T-helper 17 cell (primary cell): ENCODE measurements around the gene LIMS2. TPM values are rescaled to one million over a fixed set of nuclear protein-coding genes. Genes with fewer than 3 reads are reported as not detected.
A peak's percentile ranks its signal among the peaks of the same experiment; 100 is the strongest.

Source experiments
- ATAC-seq: fragments of 150-1000 bp; cut with Tn5 transposase; 2 replicates; pipeline ENCODE4 v1.10.0; 2021; ENCODE audit warnings: mild to moderate bottlenecking, moderate library complexity
- DNase-seq, 3 donors: peaks; one replicate each; pipeline versions ENCODE4 v3.0.0 to v3.0.0-alpha.2; 2020 to 2021
- H3K9me3 ChIP-seq: one replicate; pipeline ENCODE4 v1.7.0; 2013; ENCODE audit warnings: low read length, mild to moderate bottlenecking; ENCODE audit not compliant: control insufficient read depth, poor library complexity, severe bottlenecking
- H3K27ac Mint-ChIP-seq: one replicate; pipeline ENCODE4 v1.8.0; 2022; ENCODE audit warnings: mild to moderate bottlenecking, moderate library complexity, mixed read lengths
- H3K27me3 Mint-ChIP-seq: one replicate; pipeline ENCODE4 v1.8.0; 2022; ENCODE audit warnings: mixed read lengths
- H3K36me3 Mint-ChIP-seq: one replicate; pipeline ENCODE4 v1.8.0; 2022; ENCODE audit warnings: low read depth, mixed read lengths
- H3K4me1 Mint-ChIP-seq: one replicate; pipeline ENCODE4 v1.8.0; 2022; ENCODE audit warnings: mild to moderate bottlenecking, mixed read lengths
- H3K4me3 Mint-ChIP-seq: one replicate; pipeline ENCODE4 v1.8.0; 2022; ENCODE audit warnings: mild to moderate bottlenecking, moderate library complexity, mixed read lengths
- total RNA-seq, 4 donors: library from RNA in 2 of 4; stranded (reverse) in 2 of 4; gene quantifications; one replicate each; pipeline ENCODE4 v1.2.3 and lab custom pipeline; 2022 to 2026

The LIMS2 gene
- total RNA-seq, 2 donors from 2014 or later, result 2.9 to 7.7 TPM

DNA sequence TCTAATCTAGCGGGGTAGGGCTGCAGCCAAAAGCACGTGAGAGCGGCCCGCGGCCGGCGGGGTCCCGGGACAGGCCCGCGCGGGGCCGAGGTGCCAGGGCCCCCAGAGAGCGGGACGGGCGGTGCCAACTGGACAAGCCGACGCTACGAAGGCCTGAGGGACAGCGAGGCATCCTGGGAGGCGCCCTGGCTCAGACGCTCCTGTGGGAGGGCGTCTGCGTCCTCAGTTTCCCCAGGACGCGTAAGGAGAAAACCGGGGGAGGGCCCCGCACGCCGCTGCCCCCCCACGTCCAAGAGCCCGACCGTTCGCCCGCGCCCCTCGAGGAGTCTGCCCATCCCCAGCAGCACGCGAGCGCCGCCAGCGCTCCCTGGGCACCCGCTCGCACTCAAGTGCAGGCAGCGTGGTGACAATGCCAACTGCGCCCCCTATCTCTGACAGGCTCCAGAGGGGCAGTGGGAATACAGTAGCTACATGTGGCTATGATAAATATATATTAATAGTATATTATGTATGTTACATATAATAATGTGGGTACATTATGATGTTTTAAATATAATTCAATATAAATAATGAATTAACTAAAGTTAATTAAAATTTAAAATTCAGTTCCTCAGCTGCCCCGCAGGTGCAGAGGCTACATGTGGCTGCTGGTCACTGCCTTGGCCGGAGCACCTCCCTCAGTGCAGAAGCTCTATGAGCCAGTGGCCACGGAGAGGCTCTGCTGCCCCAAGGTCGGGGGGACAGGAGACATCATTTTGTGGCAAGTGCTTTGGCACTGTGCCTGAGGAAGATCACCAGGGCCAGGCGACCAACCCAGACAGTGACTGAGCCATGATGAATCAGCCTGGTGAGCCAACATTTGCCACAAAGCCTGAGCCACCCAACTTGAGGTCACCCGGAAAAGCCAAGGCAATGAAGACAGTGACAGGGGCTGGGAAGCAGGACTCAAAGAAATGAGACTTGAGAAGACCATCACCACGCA is 20.5 kb upstream of the LIMS2 start:
- Mint-ChIP-seq H3K27me3 (peaks cover 10% of the 10 kb centered on the region), H3K36me3 (peaks cover 8% of the 10 kb centered on the region), H3K27ac (no peak overlapping the region), H3K4me1 (peaks cover 7% of the 10 kb centered on the region), H3K4me3 (no peak overlapping the region)
- ATAC-seq (peak; percentile 65), DNase-seq (no peak)
- H3K9me3 ChIP-seq, result no peaks in the 10 kb centered on the region

DNA sequence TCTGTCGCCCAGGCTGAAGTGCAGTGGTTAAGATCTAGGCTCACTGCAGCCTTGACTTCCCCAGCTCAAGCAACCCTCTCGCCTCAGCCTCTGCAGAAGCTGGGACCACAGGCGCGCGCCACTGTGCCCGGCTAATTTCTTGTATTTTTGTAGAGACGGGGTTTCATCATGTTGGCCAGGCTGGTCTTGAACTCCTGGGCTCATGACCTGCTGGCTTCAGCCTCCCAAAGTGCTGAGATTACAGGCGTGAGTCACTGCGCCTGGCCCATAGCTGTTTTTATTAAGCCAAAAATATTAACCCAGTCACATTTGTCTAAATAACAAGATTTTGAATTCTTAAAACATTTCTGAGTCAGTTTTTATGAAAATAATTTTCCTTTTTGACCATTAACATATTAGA is 19.7 kb upstream of the LIMS2 start:
- Mint-ChIP-seq H3K36me3 (peaks cover 8% of the 10 kb centered on the region), H3K4me1 (no peaks in the 10 kb centered on the region), H3K4me3 (no peak overlapping the region), H3K27me3 (peaks cover 10% of the 10 kb centered on the region), H3K27ac (no peak overlapping the region)
- H3K9me3 ChIP-seq, result no peaks in the 10 kb centered on the region
- DNase-seq (no peak), ATAC-seq (no peak)

DNA sequence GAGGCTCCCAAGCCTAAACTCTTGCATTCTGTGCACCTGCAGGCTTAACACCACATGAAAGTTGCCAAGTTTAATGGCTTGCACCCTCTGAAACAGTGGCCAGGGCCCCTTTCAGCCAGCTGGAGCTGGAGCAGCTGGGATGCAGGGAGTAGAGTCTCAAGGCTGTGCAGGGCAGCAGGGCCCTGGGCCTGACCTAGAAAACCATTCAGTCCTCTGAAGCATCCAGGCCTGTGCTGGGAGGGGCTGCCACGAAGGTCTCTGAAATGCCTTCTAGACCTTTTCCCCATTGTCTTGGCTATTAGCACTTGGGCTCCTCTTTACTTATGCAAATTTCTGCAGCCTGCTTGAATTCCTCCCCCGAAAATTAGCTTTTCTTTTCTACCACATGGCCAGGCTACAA is 15.4 kb upstream of the LIMS2 start:
- no peak for DNase-seq
- no peak overlapping the region for H3K4me3 Mint-ChIP-seq
- ATAC-seq, result no peak
- H3K27me3 Mint-ChIP-seq, result peaks cover 7% of the 10 kb centered on the region
- H3K9me3 ChIP-seq, result no peaks in the 10 kb centered on the region
- no peak overlapping the region for H3K27ac Mint-ChIP-seq
- no peaks in the 10 kb centered on the region for H3K4me1 Mint-ChIP-seq
- H3K36me3 Mint-ChIP-seq, result no peaks in the 10 kb centered on the region

DNA sequence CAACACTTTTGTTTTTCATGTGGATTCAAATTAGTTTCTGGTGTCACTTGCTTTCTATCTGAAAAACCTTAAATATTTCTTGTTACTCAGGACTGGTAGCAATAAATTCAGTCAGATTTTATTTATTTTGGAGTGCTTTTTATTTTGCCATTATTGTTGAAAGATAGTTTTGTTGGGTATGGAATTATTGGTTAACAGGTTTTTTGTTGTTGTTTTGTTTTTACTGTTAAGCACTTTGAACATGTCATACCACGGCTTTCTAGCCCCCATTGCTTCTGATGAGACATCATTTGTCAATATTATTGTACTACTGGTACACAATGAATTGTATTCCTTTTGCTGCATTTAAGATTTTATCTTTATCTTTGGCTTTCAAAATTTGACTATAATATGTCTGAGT is 13.1 kb upstream of the LIMS2 start:
- no peak for ATAC-seq
- Mint-ChIP-seq H3K36me3 (no peaks in the 10 kb centered on the region), H3K27me3 (peaks cover 19% of the 10 kb centered on the region), H3K4me1 (no peaks in the 10 kb centered on the region), H3K27ac (no peak overlapping the region), H3K4me3 (no peak overlapping the region)
- no peak for DNase-seq
- H3K9me3 ChIP-seq, result no peaks in the 10 kb centered on the region

DNA sequence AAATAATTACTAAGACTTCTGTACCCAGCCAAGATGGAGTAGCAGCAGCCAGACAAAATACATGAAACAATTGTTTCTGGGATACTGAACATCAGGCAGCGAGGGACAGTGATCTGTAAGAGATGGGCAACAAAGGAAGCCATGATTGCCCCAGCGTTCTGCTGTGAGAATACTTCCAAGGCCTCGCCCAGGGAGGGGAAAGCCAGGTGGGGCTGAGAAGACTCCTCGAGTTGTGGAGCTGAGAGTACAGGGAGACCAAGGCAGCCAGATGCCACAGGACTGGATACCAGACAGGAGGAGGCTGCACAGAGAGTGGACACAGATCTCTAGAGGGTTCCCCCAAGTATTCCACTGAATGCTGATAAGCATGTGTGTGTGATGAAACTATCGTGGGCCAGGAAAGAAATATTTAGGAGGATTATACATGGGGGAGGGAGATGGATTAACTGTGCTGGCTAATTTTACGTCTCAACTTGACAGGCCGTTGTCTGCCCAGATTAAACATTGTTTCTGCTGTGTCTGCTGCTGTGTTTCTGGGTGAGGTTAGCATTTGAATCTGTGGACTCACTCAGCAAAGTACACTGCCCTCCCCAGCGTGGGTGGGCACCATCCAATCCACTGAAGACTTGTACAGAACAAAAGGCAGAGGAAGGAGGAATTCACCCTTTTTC is 10.2 kb upstream of the LIMS2 start:
- H3K27me3 Mint-ChIP-seq, result peaks cover 25% of the 10 kb centered on the region
- no peaks in the 10 kb centered on the region for H3K4me1 Mint-ChIP-seq
- no peak overlapping the region for H3K27ac Mint-ChIP-seq
- H3K36me3 Mint-ChIP-seq, result no peaks in the 10 kb centered on the region
- no peak for ATAC-seq
- DNase-seq, result no peak
- H3K9me3 ChIP-seq, result no peaks in the 10 kb centered on the region
- no peak overlapping the region for H3K4me3 Mint-ChIP-seq

DNA sequence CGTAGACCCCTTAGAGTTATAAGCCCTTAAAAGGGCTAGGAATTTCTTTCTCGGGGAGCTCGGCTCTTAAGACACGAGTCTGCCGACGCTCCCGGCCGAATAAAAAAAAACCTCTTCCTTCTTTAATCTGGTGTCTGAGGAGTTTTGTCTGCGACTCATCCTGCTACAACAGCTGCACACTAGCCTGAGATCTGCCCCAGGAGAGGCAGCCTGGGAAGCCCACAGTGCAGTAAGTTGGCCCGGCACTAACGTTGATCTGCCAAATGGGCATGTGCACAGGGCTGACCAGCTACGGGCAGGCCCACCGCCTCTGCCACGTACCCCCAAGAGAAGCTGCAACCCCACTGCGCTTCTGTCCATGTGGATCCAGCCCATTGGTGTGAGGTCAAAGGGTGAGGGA is 8.4 kb upstream of the LIMS2 start:
- Mint-ChIP-seq H3K4me1 (no peaks in the 10 kb centered on the region), H3K4me3 (no peak overlapping the region), H3K36me3 (peaks cover 2% of the 10 kb centered on the region), H3K27ac (no peak overlapping the region), H3K27me3 (peaks cover 29% of the 10 kb centered on the region)
- H3K9me3 ChIP-seq, result no peaks in the 10 kb centered on the region
- ATAC-seq (no peak), DNase-seq (no peak)

DNA sequence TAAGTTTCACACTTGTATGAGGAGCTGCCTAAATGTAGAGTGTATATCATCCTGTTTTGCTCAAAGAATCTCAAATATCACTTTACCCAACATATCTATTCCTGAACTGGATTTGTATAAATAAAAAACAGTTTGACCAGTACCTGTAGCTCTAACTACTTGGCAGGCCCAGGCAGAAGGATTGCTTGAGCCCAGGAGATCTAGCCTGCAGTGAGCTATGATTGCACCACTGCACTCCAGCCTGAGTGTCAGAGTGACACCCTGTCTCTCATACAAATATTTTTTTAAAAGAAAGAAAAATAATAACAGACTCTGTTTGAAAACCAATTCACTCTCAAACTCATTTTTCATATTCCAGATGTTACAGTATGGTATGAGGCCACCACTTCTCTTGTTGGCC is 7.7 kb upstream of the LIMS2 start:
- ATAC-seq (no peak), DNase-seq (no peak)
- no peak overlapping the region for H3K27ac Mint-ChIP-seq
- H3K36me3 Mint-ChIP-seq, result peaks cover 6% of the 10 kb centered on the region
- H3K4me3 Mint-ChIP-seq, result no peak overlapping the region
- H3K9me3 ChIP-seq, result no peaks in the 10 kb centered on the region
- H3K27me3 Mint-ChIP-seq, result peaks cover 36% of the 10 kb centered on the region
- H3K4me1 Mint-ChIP-seq, result no peaks in the 10 kb centered on the region

DNA sequence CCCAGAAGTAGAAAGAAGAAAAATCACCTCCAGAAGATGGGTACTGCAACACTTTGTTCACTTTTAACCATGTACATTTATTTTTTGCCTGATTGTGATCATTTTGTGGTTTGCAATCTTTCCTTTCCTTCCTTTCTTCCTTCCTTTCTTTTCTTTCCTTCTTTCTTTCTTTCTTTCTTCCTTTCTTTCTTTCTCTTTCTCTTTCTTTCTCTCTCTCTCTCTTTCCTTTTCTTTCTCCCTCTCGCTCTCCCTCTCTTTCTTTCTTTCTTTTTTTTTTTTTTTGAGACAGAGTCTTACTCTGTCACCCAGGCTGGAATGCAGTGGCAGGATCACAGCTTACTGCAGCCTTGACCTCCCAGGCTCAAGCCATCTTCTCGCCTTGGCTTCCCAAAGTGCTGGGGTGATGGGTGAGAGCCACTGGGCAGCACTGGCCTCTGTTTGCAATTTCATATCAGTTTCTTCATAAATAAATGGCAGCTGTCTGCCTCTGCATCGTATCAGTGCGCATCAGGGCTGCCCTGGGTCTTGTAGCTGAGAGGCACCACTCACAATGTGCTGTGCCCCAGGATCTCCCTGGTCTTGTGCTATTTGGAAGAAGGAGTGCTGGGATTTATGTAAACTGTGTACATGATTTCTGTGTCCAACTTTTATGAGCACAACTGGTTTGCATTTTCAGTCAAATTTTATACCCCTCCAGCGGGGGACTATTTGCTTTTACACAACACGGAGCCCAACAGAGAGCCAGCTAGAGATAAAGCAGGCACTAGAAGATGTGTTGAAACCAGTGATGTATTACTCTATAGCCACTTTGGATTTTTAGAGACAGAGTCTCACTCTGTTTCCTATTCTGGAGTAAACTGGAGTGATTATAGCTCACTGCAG is 6.9 kb upstream of the LIMS2 start:
- H3K4me3 Mint-ChIP-seq, result no peak overlapping the region

DNA sequence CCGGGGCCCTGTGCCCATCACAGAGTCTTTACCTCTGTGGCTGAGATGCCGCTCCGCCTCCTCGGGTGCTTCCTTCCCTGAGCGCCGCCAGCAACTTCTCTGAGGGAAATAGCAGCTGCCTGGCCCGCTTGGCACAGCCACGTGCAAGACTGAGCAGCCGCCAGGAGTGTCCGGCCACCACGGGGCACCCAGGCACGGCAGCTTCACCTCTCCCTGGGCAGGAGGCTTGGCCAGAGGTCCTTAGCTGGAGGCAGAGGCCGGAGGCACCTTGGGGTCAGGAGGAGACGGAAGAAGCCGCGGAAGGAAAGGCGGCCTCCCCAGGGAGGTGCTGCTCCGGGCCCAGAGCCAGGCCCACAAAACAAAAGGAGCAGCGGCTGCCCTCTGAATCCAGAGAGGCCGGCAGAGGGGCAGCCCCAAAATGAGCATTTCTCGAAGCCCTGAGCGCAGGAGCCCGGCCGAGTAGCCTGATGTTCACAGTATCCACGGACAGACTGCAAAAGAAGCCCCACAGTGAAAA is 6.0 kb upstream of the LIMS2 start:
- H3K9me3 ChIP-seq, result no peaks in the 10 kb centered on the region
- H3K27me3 Mint-ChIP-seq, result peaks cover 46% of the 10 kb centered on the region
- no peaks in the 10 kb centered on the region for H3K4me1 Mint-ChIP-seq
- ATAC-seq (no peak), DNase-seq (no peak)
- H3K36me3 Mint-ChIP-seq, result peaks cover 6% of the 10 kb centered on the region
- H3K27ac Mint-ChIP-seq, result no peak overlapping the region
- no peak overlapping the region for H3K4me3 Mint-ChIP-seq

More for the DNA sequence above, 6.9 kb upstream of the LIMS2 start:
- H3K27me3 Mint-ChIP-seq, result peaks cover 44% of the 10 kb centered on the region
- ATAC-seq (no peak), DNase-seq (no peak)
- H3K4me1 Mint-ChIP-seq, result no peaks in the 10 kb centered on the region
- H3K9me3 ChIP-seq, result no peaks in the 10 kb centered on the region
- H3K27ac Mint-ChIP-seq, result peak overlapping the region; percentile 67
- H3K36me3 Mint-ChIP-seq, result peaks cover 6% of the 10 kb centered on the region

DNA sequence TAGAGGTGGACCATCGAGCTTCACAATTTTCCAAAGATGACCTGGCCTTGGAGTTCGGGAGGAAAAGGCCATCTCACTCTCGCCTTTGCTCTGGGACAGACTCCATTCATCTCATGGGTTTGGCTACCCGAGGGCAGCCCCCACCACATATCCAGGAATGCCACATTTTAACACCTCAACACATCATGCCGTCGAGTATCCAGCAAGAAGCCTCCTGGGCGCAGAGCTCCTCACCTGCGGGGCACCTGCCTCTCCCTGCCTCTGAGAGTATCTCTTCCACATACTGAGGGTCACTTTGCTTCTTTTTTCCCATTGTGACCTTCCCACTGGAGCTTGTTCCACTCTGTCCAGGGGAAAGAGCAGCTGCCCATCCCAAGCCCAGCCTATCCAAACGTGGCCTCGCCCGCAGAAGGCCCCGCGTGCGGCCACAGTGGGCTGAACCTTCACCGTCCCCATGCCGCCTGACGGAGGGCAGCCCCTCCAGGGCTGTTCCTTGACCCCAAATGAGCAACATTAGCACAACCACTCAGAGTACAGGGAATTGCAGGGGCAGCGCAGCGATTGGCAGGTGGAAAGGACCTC is 5.5 kb upstream of the LIMS2 start:
- H3K9me3 ChIP-seq, result no peaks in the 10 kb centered on the region
- Mint-ChIP-seq H3K27ac (no peak overlapping the region), H3K27me3 (peaks cover 51% of the 10 kb centered on the region), H3K4me1 (peaks cover 3% of the 10 kb centered on the region), H3K4me3 (no peak overlapping the region), H3K36me3 (peaks cover 9% of the 10 kb centered on the region)
- ATAC-seq (no peak), DNase-seq (no peak)

DNA sequence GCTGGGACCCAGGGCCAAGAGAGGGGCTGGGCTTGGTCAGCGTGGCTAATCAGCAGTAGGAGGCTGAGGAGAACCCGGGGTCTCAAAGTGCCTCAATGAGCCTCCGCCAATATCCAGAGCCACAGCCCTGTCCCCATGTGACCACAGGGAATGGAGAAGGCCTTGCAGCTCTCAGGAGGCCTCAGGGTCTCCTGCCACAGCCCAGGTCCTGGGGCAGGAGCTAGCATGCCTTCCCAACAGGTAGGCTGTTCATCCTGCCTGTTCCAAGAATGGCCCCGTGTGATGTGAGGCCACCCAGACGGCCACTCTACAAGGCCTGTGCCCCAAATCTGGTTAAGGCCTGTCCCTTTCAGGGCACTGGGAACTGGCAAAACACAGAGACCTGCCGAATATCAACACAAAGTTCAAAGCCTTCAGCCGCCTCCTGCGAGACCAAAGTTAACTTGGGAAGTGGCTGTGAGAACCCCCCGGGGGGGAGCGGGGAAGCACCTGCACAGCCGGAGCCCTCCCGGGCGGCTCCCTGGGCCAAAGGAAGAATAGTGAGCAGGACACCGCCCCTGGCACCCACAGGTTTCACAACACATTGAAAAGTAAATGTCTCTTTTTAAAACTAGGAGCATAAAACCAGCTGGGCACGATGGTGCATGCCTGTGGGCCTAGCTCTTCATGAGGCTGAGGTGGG is 4.5 kb upstream of the LIMS2 start:
- H3K4me3 Mint-ChIP-seq, result no peak overlapping the region

DNA sequence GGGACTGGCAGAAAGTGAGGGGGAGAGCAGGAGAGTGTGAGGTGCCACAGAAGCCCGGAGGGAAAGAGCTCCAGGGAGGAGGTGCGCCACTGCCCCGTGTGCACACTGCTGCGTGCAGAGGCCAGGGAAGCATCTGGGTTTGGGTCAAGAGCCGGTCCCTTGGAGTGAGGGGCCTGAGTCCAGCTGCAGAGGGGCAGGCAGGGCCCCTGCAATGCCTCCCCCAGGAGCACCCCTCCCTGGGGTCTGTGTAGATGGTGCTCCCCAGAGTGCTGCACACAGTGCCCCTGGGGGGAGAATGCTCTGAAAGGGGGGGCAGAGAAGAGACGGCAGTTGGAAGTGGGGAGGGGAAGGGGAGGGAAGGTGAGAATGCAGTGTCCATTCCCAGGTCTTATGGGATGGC is 3.7 kb upstream of the LIMS2 start:
- Mint-ChIP-seq H3K27ac (no peak overlapping the region), H3K4me3 (peak overlapping the region; percentile 25), H3K4me1 (peaks cover 9% of the 10 kb centered on the region), H3K27me3 (peaks cover 53% of the 10 kb centered on the region), H3K36me3 (peaks cover 9% of the 10 kb centered on the region)
- no peaks in the 10 kb centered on the region for H3K9me3 ChIP-seq
- ATAC-seq, result no peak
- DNase-seq, result no peak

More for the DNA sequence above, 4.5 kb upstream of the LIMS2 start:
- peaks cover 6% of the 10 kb centered on the region for H3K4me1 Mint-ChIP-seq
- peaks cover 9% of the 10 kb centered on the region for H3K36me3 Mint-ChIP-seq
- H3K27ac Mint-ChIP-seq, result no peak overlapping the region
- DNase-seq (no peak), ATAC-seq (no peak)
- H3K27me3 Mint-ChIP-seq, result peaks cover 50% of the 10 kb centered on the region
- no peaks in the 10 kb centered on the region for H3K9me3 ChIP-seq
